NB4 (cell line): ENCODE results near the gene WIZ.

ENCODE experiments used
- POLR2A ChIP-seq: IDR thresholded peaks from 2 replicates; pipeline ENCODE4 v1.6.1; 2011; ENCODE audit warnings: mild to moderate bottlenecking; ENCODE audit not compliant: insufficient read length; ENCODE audit errors: extremely low read depth
- TF ChIP-seq, protein P1 (sequence below): IDR thresholded peaks from one replicate; pipeline ENCODE4 v1.5.1; 2012; ENCODE audit warnings: low read depth, low read length

DNA sequence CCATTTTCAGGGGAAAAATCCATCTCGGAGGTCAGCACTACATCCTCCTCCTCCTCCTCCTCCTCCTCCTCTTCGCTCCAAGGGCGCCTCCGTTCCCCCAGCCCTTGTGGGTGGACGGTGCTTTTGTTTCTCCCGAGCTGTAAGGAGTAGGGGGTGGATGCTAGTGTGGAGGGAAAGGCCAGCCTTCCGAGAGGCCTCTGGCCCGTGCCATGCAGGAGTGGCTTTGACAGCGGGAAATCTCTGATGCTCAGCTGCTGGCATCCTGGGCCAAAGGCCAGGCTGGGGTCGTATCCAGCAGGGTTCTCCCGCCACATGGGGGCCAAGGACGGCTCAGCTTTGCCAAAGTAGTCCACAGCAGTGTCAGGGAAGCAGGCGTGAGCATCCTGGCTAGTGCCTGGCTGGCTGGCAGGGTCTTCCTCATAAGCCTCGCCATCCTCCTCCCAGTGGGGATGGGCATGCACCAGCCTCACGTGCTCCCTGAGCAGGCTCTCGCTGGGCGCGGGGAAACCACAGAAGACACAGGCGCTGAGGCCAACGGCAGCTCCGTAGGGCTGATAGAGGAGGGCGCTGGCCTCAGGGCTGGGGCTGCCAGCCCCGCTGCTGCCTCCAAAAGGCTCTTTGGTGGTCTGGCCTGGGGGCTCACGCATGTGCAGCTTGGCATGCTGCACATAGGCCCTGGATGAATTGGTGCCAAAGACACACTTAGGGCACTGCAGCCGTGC lies 10.5 kb downstream of the WIZ start:
- TF ChIP-seq POLR2A = no peak
- TF ChIP-seq, protein P1, sequence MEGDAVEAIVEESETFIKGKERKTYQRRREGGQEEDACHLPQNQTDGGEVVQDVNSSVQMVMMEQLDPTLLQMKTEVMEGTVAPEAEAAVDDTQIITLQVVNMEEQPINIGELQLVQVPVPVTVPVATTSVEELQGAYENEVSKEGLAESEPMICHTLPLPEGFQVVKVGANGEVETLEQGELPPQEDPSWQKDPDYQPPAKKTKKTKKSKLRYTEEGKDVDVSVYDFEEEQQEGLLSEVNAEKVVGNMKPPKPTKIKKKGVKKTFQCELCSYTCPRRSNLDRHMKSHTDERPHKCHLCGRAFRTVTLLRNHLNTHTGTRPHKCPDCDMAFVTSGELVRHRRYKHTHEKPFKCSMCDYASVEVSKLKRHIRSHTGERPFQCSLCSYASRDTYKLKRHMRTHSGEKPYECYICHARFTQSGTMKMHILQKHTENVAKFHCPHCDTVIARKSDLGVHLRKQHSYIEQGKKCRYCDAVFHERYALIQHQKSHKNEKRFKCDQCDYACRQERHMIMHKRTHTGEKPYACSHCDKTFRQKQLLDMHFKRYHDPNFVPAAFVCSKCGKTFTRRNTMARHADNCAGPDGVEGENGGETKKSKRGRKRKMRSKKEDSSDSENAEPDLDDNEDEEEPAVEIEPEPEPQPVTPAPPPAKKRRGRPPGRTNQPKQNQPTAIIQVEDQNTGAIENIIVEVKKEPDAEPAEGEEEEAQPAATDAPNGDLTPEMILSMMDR = no peak
